ENCODE results near the gene ARHGEF18. TPM values are rescaled to one million over a fixed set of nuclear protein-coding genes. Genes with fewer than 3 reads are reported as not detected.

Gene ARHGEF18
- total RNA-seq, 1 donor from 2014 or later: 37.9 TPM

- no peak for DNase-seq (ENCODE audit: low read depth)
Observed at GRCh38 chr19:7383284-7383683, 34.5 kb downstream of the ARHGEF18 start.

- no peak for DNase-seq (ENCODE audit: low read depth)
Observed at GRCh38 chr19:7385062-7385461, 36.3 kb downstream of the ARHGEF18 start.

- DNase-seq (ENCODE audit: low read depth): no peak
Observed at GRCh38 chr19:7386308-7386707, 37.6 kb downstream of the ARHGEF18 start.

- DNase-seq (ENCODE audit: low read depth): no peak
Observed at GRCh38 chr19:7386769-7387168, 38.0 kb downstream of the ARHGEF18 start.

- DNase-seq (ENCODE audit: low read depth): no peak
Observed at GRCh38 chr19:7391218-7391670, 42.5 kb downstream of the ARHGEF18 start.

GRCh38 chr19:7393459-7393858 lies 44.7 kb downstream of the ARHGEF18 start:
- no peak for DNase-seq (ENCODE audit: low read depth)

- DNase-seq (ENCODE audit: low read depth): no peak
Observed at GRCh38 chr19:7393939-7394730, 45.4 kb downstream of the ARHGEF18 start.

GRCh38 chr19:7394731-7395359 lies 46.1 kb downstream of the ARHGEF18 start:
- DNase-seq (ENCODE audit: low read depth): peak; percentile 92

- DNase-seq (ENCODE audit: low read depth): no peak
Observed at GRCh38 chr19:7395360-7396066, 46.8 kb downstream of the ARHGEF18 start.

GRCh38 chr19:7397687-7398086 lies 49.0 kb downstream of the ARHGEF18 start:
- DNase-seq (ENCODE audit: low read depth): peak; percentile 81

Other genes with a start within 250 kb of the ARHGEF18 start
- gene INSR, start 54.5 kb upstream of the ARHGEF18 start, total RNA-seq: 15.4 and 22.8 TPM in 2 replicates
- 2.4 and 5.0 TPM in 2 replicates for gene PEX11G, start 140.1 kb downstream of the ARHGEF18 start, total RNA-seq
- 70.8 and 83.6 TPM in 2 replicates for gene ZNF358, start 167.2 kb downstream of the ARHGEF18 start, total RNA-seq
- 9.2 and 10.7 TPM in 2 replicates for gene MCOLN1, start 173.7 kb downstream of the ARHGEF18 start, total RNA-seq
- 92.8 and 127 TPM in 2 replicates for gene PNPLA6, start 186.8 kb downstream of the ARHGEF18 start, total RNA-seq
- not detected in 2 replicates for gene CAMSAP3, start 246.9 kb downstream of the ARHGEF18 start, total RNA-seq